CD4-positive, alpha-beta T cell (primary cell): ENCODE data around the gene SLCO4A1. TPM values are rescaled to one million over a fixed set of nuclear protein-coding genes. Genes with fewer than 3 reads are reported as not detected.
"Not testable (repeated sequence)": the region's sequence is repeated elsewhere in the genome, so short reads cannot be mapped to it uniquely, and the experiment has no call there.

Source experiments
- ATAC-seq: fragments of 200-7000 bp; cut with Tn5 transposase; one replicate; pipeline ENCODE4 v1.10.0; 2022; ENCODE audit warnings: mild to moderate bottlenecking; ENCODE audit not compliant: poor library complexity
- CTCF ChIA-PET: fragments of 350-600 bp; sonication (Branson Sonifier 250); formaldehyde crosslinking; loops from one replicate; lab custom pipeline; 2021; ENCODE audit warnings: antibody characterized with exemption, inconsistent platforms; lab: Charles Lee
- POLR2A ChIA-PET: fragments of 350-600 bp; sonication (Branson Sonifier 250); formaldehyde crosslinking; loops from one replicate; lab custom pipeline; 2021; ENCODE audit warnings: antibody characterized with exemption, inconsistent platforms; lab: Charles Lee
- DNase-seq, 14 experiments: peaks; one replicate each; pipeline ENCODE4 v3.0.0-alpha.2; 2013 to 2020; ENCODE audit warnings: mixed read lengths in 2 of 14
- H3K27ac ChIP-seq, 2 donors: one replicate each; pipeline versions ENCODE4 v1.5.1 to v1.7.0; 2013; ENCODE audit warnings: low read length in 2 of 2, low read depth in 1 of 2, mild to moderate bottlenecking in 1 of 2
- H3K27me3 ChIP-seq, 2 experiments: 1 replicate in 1 of 2; 2 replicates in 1 of 2; pipeline versions ENCODE4 v1.6.1 to v1.7.0; 2013; ENCODE audit warnings: low read length in 2 of 2, control low read depth in 1 of 2, mild to moderate bottlenecking in 1 of 2, moderate library complexity in 1 of 2; ENCODE audit not compliant: insufficient read depth in 2 of 2, control insufficient read depth in 1 of 2
- H3K36me3 ChIP-seq: one replicate; pipeline ENCODE4 v1.6.1; 2013; ENCODE audit warnings: low read length, control low read depth; ENCODE audit not compliant: insufficient read depth
- H3K4me1 ChIP-seq: one replicate; pipeline ENCODE4 v1.6.1; 2013; ENCODE audit warnings: low read length, control low read depth; ENCODE audit not compliant: insufficient read depth
- H3K4me3 ChIP-seq: one replicate; pipeline ENCODE4 v1.5.1; 2013; ENCODE audit warnings: mild to moderate bottlenecking, low read length, moderate library complexity
- H3K9me3 ChIP-seq, 2 experiments: 1 replicate in 1 of 2; 2 replicates in 1 of 2; pipeline versions ENCODE4 v1.6.1 to v1.7.0; 2013; ENCODE audit warnings: low read length in 2 of 2, mild to moderate bottlenecking in 2 of 2, control low read depth in 1 of 2, moderate library complexity in 1 of 2; ENCODE audit not compliant: control insufficient read depth in 1 of 2, insufficient read depth in 1 of 2
- H3K27ac Mint-ChIP-seq: one replicate; pipeline ENCODE4 v1.8.0; 2020; ENCODE audit warnings: mixed read lengths
- H3K27me3 Mint-ChIP-seq: one replicate; pipeline ENCODE4 v1.8.0; 2021; ENCODE audit warnings: mixed read lengths
- H3K36me3 Mint-ChIP-seq: one replicate; pipeline ENCODE4 v1.8.0; 2021; ENCODE audit warnings: low read depth, mixed read lengths
- H3K4me1 Mint-ChIP-seq: one replicate; pipeline ENCODE4 v1.8.0; 2021; ENCODE audit warnings: low read depth, mixed read lengths
- H3K4me3 Mint-ChIP-seq: one replicate; pipeline ENCODE4 v1.8.0; 2020; ENCODE audit warnings: mild to moderate bottlenecking, mixed read lengths
- H3K9me3 Mint-ChIP-seq: one replicate; pipeline ENCODE4 v1.8.0; 2020; ENCODE audit warnings: mixed read lengths
- intact Hi-C, 2 experiments: fragments of 100-400 bp; cut with DNase I in 1 of 2; cut with micrococcal nuclease in 1 of 2; formaldehyde crosslinking; loops; one replicate each; pipeline versions ENCODE4 v1.15.1 to v1.9.0; 2023 to 2025; cut with DNase I, micrococcal nuclease
- total RNA-seq, 174 experiments: library from RNA in 2 of 174; stranded (reverse) in 2 of 174; gene quantifications; one replicate each; pipeline ENCODE4 v1.2.3 and lab custom pipeline; 2021 to 2026
- TF ChIP-seq, protein P1 (sequence below): fragments of 200-600 bp; IDR thresholded peaks from one replicate; pipeline ENCODE4 v1.8.0; 2022; ENCODE audit warnings: antibody characterized with exemption, mild to moderate bottlenecking

SLCO4A1 gene
- total RNA-seq, 2 experiments from 2014 or later = 2.3 to 2.5 TPM

DNA sequence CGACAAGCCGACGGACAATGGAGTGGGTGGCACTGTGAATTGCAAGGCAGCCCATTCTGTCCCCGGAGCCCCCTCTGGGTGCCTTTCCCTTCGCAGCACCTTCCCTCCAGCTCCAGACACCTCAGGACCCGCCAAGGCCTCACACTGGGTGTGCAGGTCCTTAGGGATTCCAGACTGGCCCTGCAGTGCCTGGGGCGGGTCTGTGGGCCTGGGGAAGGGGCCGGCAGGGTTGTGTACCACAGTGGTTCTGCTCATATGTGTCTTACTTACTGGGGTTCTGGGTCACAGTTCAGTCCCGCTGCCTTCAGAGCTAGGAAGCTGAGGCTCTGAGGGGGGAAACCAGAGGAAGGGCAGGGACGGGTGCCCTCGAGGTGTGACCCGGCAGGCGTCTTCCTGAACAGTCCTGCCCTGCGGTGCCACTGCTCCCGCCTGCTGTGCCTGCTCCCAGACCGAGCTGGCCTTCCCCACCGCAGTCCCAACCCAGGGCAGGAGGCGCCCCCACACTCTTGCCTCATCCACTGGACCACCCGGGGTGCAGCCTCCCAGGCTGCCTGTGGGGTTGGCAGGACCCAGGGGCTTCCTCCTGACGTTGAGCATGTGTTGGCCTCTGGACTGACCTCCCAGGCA, 16.3 kb upstream of the SLCO4A1 start:
- H3K9me3 Mint-ChIP-seq = no peaks in the 10 kb centered on the region
- ATAC-seq = no peak
- intact Hi-C loops = no loop called here
- POLR2A ChIA-PET = no interaction called here
- H3K4me1 ChIP-seq = peaks cover 19% of the 10 kb centered on the region
- no peak overlapping the region for H3K27ac ChIP-seq
- H3K4me1 Mint-ChIP-seq = peaks cover 12% of the 10 kb centered on the region
- no peaks in the 10 kb centered on the region for H3K9me3 ChIP-seq
- TF ChIP-seq, protein P1, sequence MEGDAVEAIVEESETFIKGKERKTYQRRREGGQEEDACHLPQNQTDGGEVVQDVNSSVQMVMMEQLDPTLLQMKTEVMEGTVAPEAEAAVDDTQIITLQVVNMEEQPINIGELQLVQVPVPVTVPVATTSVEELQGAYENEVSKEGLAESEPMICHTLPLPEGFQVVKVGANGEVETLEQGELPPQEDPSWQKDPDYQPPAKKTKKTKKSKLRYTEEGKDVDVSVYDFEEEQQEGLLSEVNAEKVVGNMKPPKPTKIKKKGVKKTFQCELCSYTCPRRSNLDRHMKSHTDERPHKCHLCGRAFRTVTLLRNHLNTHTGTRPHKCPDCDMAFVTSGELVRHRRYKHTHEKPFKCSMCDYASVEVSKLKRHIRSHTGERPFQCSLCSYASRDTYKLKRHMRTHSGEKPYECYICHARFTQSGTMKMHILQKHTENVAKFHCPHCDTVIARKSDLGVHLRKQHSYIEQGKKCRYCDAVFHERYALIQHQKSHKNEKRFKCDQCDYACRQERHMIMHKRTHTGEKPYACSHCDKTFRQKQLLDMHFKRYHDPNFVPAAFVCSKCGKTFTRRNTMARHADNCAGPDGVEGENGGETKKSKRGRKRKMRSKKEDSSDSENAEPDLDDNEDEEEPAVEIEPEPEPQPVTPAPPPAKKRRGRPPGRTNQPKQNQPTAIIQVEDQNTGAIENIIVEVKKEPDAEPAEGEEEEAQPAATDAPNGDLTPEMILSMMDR = no peak
- H3K4me3 Mint-ChIP-seq = no peak overlapping the region
- no peaks in the 10 kb centered on the region for H3K36me3 ChIP-seq
- no peak overlapping the region for H3K4me3 ChIP-seq
- no peak for DNase-seq
- no peak overlapping the region for H3K27ac Mint-ChIP-seq
- H3K27me3 ChIP-seq = no peaks in the 10 kb centered on the region
- CTCF ChIA-PET = no interaction called here
- H3K27me3 Mint-ChIP-seq = no peaks in the 10 kb centered on the region
- no peaks in the 10 kb centered on the region for H3K36me3 Mint-ChIP-seq

DNA sequence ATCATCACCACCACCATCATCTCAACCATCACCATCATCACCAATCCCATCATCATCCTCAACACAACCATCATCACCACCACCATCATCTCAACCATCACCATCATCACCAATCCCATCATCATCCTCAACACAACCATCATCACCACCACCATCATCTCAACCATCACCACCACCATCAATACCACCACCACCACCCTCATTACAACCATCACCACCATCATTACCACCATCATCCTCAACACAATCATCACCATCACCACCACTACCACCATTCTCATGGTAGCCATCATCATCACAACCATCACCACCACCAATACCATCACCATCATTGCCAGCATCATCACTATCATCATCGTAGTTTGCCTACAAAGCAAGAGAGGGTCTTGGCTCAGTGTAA, 14.9 kb upstream of the SLCO4A1 start:
- peaks cover 12% of the 10 kb centered on the region for H3K4me1 Mint-ChIP-seq
- H3K36me3 ChIP-seq, ATAC-seq, H3K27ac Mint-ChIP-seq, intact Hi-C loops, DNase-seq, POLR2A ChIA-PET, H3K27me3 ChIP-seq, H3K9me3 ChIP-seq, H3K9me3 Mint-ChIP-seq, H3K4me3 Mint-ChIP-seq, H3K36me3 Mint-ChIP-seq, H3K27ac ChIP-seq, CTCF ChIA-PET, H3K4me3 ChIP-seq, H3K27me3 Mint-ChIP-seq: not testable (repeated sequence)
- peaks cover 18% of the 10 kb centered on the region for H3K4me1 ChIP-seq

DNA sequence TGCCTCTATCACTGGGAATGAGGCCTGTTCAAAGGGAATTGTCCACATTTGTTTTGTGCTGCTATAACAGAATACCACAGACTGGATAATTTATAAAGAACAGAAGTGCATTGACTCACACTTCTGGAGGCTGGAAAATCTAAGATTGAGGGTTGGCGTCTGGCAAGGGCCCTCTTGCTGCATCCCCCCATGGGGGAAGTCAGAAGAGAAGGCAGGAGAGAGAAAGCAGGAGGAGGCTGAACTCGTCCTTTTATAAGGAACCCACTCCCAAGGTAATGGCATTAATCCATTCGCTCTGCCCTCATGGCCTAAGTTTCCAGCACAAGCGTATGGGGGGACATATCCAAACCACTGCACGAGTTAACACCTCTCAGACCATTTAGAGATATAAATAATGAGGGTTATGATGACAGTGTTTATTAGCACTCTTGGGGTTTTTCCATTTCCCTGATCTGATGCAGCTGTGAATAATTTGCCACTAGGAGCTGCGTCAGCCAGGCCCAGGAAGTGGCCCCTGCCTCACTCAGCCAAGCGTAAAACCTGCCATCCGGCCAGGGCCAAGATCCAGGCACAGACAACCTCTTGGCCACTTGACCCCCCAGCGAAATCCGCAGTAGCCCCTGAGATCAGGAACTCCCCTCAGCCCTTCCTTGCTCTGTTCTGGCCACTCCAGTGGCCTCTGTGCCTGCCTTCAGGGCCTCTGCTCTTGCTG, 14.2 kb upstream of the SLCO4A1 start:
- peaks cover 12% of the 10 kb centered on the region for H3K4me1 ChIP-seq
- DNase-seq (no peak), ATAC-seq (no peak)
- H3K4me3 Mint-ChIP-seq = no peak overlapping the region
- H3K9me3 ChIP-seq = no peaks in the 10 kb centered on the region
- no peak overlapping the region for H3K4me3 ChIP-seq
- H3K27me3 Mint-ChIP-seq = peaks cover 14% of the 10 kb centered on the region
- POLR2A ChIA-PET = no interaction called here
- H3K36me3 ChIP-seq = no peaks in the 10 kb centered on the region
- H3K27me3 ChIP-seq = peaks cover 0 to 3% of the 10 kb centered on the region in 2 experiments
- no peak overlapping the region for H3K27ac ChIP-seq
- CTCF ChIA-PET = no interaction called here
- H3K27ac Mint-ChIP-seq = no peak overlapping the region
- H3K4me1 Mint-ChIP-seq = peaks cover 11% of the 10 kb centered on the region
- no peaks in the 10 kb centered on the region for H3K36me3 Mint-ChIP-seq
- H3K9me3 Mint-ChIP-seq = no peaks in the 10 kb centered on the region
- TF ChIP-seq, protein P1 = no peak
- intact Hi-C loops = no loop called here
